Neuron (in vitro differentiated cells): ENCODE measurements around the gene F11.

ENCODE experiments used
- H2AFZ ChIP-seq: one replicate; pipeline ENCODE4 v1.6.1; 2013; ENCODE audit warnings: low read depth, mild to moderate bottlenecking, inconsistent platforms, low read length, moderate library complexity
- H3K27me3 ChIP-seq: one replicate; pipeline ENCODE4 v1.6.1; 2013; ENCODE audit warnings: low read length; ENCODE audit not compliant: insufficient read depth
- H3K36me3 ChIP-seq: one replicate; pipeline ENCODE4 v1.6.1; 2013; ENCODE audit warnings: low read length; ENCODE audit not compliant: insufficient read depth
- H3K4me1 ChIP-seq: one replicate; pipeline ENCODE4 v1.6.1; 2013; ENCODE audit warnings: low read length; ENCODE audit not compliant: insufficient read depth
- H3K4me3 ChIP-seq: 2 replicates; pipeline ENCODE4 v1.5.1; 2013; ENCODE audit warnings: mild to moderate bottlenecking, low read length, moderate library complexity
- H3K9me3 ChIP-seq: one replicate; pipeline ENCODE4 v1.6.1; 2013; ENCODE audit warnings: low read length

The F11 gene

GRCh38 chr4:186330368-186330767 lies 64.4 kb downstream of the F11 start:
- H3K27me3 ChIP-seq = no peaks in the 10 kb centered on the region
- no peaks in the 10 kb centered on the region for H3K9me3 ChIP-seq
- H3K4me1 ChIP-seq = no peaks in the 10 kb centered on the region
- no peak overlapping the region for H2AFZ ChIP-seq
- no peaks in the 10 kb centered on the region for H3K36me3 ChIP-seq
- H3K4me3 ChIP-seq = no peak overlapping the region

GRCh38 chr4:186335793-186336192 lies 69.8 kb downstream of the F11 start:
- Histone ChIP-seq H3K36me3 (no peaks in the 10 kb centered on the region), H2AFZ (no peak overlapping the region), H3K4me1 (no peaks in the 10 kb centered on the region), H3K4me3 (no peak overlapping the region), H3K27me3 (no peaks in the 10 kb centered on the region), H3K9me3 (no peaks in the 10 kb centered on the region)
